HG03575 (cell line): ENCODE data around the gene OTUB2.

Experiments used
- ATAC-seq: cut with Tn5 transposase; IDR thresholded peaks from one replicate; pipeline ENCODE4 v1.9.1; 2021; ENCODE audit not compliant: unreplicated experiment, insufficient number of reproducible peaks, low FRiP score; ENCODE audit errors: extremely low read depth

OTUB2 gene

GRCh38 chr14:94036313-94037167, 10.4 kb downstream of the OTUB2 start:
- no peak for ATAC-seq

DNA sequence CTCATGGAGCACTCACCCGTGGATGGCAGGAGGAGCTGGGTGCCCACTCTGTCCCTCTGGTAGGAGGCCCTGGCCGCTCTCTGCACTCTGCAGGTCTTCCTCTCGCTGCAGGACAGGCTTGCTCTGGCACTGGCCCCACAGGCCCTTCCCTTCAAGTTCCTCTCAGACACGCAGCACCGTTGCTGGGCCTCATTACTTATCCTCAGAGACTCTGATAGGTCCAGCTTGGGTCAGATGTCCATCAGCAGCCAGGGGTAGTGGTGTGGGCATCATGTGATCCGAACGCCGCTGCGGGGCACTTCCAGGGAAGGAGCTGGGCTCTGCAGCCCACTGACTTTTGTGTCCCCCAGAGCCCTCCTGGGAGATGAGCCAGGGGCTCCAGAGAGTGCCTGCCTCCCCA, 11.8 kb downstream of the OTUB2 start:
- ATAC-seq, result no peak

DNA sequence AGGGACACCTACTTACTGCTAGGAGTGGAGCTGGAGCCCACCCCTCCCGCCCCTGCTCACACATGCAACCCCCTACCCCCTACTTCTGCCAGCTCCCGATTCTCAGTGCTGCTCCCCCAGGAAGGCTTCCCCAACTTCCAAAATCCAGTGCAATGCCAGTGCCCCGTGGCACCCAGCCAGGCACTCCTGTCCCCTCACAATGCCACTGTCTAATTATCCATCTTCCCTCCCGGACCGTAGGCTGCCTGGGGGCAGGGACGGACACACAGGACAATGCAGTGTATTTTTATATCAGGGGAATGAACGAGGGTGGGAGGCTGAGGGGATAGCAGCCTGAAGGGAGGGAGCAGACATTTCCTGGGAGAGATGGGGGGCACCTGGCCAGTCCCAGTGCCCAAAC, 12.4 kb downstream of the OTUB2 start:
- ATAC-seq, result no peak

- no peak for ATAC-seq
Observed at GRCh38 chr14:94038921-94039629, 12.9 kb downstream of the OTUB2 start.

GRCh38 chr14:94040247-94040646, 14.1 kb downstream of the OTUB2 start:
- no peak for ATAC-seq

DNA sequence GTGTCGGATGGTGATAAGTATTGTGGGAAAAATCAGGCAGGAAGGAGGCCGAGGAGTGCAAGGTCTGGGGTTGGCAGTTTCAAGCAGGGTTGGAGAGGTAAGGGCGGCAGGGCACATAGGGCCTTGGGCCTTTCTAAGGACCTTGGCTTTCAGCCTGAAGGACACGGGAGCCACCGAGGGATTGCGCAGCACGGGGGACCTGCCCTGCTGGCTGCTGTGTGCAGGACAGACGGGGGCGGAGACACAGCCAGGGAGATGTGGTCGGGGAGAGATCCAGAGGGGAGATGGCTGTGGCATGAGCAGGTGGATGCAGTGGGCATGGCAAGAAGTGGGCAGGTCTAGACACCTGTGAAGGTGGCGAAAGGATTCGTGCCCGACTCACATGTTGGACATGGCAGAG, 14.7 kb downstream of the OTUB2 start:
- ATAC-seq, result no peak

- ATAC-seq, result no peak
Observed at GRCh38 chr14:94041551-94042346, 15.6 kb downstream of the OTUB2 start.

- ATAC-seq, result no peak
Observed at GRCh38 chr14:94042433-94043091, 16.4 kb downstream of the OTUB2 start.

DNA sequence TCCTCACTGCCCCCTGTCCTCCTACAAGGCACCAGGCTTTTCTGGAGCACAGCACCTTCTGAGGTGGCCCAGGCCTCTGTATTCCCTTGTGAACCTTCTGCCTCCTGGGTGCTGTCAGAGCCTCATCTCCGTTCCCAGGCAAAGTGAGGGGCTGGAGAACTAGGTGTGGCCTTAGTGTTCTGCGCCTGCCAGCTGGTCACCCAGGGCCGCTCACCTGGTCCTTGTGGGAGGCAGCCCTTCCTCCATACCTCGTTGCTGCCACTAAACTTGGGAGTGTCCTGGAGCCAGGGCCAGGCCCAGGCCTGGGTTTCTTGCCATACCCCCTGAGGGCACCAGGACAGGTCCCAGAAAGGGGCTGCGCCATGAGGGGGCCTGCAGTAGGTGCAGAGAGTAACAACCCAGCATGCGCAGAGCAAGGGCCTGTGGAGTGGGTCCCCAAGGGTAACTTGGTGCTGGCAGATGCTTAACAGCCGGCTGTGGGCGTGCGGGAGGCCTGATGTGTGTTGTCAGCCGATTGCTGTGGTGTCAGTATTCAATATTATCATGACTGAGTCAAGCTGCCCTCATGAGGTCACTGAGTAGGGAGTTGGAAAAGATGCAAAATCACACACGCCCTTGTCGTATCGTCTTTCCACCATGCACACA, 17.1 kb downstream of the OTUB2 start:
- no peak for ATAC-seq

- no peak for ATAC-seq
Observed at GRCh38 chr14:94043756-94044475, 17.8 kb downstream of the OTUB2 start.

- ATAC-seq, result no peak
Observed at GRCh38 chr14:94044476-94045091, 18.4 kb downstream of the OTUB2 start.

DNA sequence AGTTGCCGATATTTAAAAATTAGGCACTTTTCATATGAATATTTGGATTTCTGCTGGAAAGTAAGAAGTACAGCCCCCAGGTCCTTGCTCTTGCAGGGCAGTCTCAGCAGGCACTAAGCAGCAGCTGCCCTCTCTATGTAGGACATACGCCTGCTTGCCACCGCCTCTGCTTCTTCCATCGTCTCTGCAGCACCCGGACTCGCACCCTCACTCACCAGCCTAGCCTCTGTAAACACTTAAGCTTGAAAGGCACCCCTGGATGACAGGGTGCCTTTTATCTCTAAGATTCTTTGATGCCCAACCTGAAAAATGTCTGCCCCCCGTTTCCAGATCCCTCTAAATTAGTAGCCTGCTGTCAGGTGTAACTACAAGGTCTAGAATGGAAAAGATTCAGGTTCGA, 19.0 kb downstream of the OTUB2 start:
- ATAC-seq, result no peak

DNA sequence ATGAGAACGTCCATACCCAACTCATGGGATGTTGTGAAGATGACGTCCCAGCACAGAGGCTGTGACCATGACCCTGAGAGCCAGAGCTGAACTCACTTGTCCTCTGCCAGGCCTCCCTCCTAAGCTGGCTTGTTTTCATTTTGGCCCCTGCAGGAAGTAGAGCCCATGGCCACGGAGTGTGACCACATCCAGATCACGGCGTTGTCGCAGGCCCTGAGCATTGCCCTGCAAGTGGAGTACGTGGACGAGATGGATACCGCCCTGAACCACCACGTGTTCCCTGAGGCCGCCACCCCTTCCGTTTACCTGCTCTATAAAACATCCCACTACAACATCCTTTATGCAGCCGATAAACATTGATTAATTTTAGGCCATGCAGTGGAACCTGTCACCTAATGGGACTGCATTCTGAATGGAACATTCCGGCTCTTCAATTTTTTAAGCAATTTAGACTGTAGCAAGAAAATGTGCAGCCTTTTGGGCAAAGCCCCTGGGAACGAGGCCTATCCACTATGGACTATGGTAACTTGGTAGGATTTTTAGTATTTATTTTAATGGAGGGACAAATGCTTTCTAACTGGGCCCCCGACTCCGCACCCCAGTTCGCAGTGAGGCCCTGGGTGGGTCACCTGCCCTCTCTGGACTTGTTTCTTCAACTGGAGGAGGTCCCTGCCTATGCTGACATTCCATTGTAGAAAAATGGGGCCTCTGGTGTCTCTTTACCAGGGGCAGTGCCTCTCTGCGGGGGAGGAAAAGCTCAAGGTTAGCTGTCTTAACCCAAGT, 19.6 kb downstream of the OTUB2 start:
- no peak for ATAC-seq

GRCh38 chr14:94046696-94047250, 20.6 kb downstream of the OTUB2 start:
- ATAC-seq, result no peak

DNA sequence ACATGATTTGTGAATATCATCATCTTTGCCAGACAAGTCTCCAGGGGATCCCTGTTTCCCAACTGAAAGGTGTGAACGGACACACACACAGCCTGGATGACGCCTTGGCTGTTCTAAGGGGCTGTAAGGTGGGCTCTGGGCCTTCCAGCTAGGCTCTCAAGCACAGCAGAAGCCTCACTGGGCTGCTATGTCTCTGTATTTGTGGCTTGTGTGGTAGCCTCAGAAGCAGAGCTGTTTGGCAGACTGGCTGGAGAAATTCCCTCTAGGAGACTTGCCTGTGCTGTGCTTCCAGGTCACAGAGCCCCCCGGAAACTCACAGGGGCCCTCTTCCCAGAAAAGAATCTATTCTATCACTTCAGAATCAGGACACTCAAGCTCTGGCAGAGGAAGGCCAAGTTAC, 21.4 kb downstream of the OTUB2 start:
- ATAC-seq, result no peak

DNA sequence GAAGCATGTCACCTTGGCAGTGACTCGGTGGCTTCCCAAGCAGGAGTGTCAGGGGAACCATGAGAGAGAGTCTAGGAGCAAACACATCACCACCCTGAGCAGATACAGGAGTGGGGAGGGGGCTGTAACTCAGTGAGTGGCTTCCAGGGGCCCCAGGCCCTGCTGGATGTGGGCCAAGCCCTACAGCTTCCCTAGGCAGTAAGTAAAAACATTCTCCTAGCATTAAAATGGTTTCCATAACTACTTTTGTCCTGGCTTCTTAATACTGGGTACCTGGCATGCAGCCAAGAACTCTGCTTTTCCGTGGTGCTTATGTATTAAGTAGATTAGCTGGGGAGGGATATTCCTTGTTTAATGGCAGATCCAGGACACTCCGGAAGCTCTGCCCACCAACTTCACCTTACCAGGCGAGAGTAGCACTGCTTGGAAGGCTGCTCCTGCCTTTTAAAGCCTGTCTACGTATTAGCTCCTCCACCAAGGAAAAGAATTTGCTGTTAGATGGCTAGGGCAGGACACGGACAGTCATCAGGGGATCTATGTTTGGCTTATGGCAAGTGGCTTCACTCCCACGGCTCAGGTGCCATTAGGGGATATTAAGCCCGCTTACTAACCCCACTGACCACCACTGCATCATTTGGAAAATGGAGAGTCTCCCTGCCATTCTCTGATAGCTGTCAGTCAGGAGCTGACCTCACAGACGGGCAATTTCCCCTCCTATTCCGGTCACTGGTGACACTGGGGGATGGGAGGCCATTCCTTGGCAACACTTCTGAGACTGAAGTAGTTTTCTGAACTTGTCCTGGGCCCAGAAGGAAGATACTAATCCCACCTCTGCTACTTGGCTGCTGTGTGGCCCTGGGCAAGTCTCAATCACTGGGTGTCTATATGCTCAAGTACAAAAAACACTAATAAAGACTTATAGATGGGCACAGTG, 22.8 kb downstream of the OTUB2 start:
- no peak for ATAC-seq
